LHCN-M2 (cell line): ENCODE results near the gene SMIM43. TPM values are rescaled to one million over a fixed set of nuclear protein-coding genes. Genes with fewer than 3 reads are reported as not detected.

ENCODE experiments used
- DNase-seq: peaks from one replicate; pipeline ENCODE4 v3.0.0-alpha.2; 2012; ENCODE audit warnings: low read depth
- polyA plus RNA-seq: library from polyadenylated mRNA; unstranded; fragments of >200 nt; gene quantifications from one replicate; pipeline ENCODE4 v1.2.1, GENCODE V29; 2012; ENCODE audit warnings: missing spikeins
- total RNA-seq: library from RNA; depleted of rRNA; stranded (reverse); fragments of >200 nt; gene quantifications from 2 replicates; pipeline ENCODE4 v1.2.3, GENCODE V29; 2014; rRNA removed

SMIM43 gene
- 3.3 and 5.8 TPM in 2 replicates for total RNA-seq
- 1.7 TPM for polyA plus RNA-seq

DNA sequence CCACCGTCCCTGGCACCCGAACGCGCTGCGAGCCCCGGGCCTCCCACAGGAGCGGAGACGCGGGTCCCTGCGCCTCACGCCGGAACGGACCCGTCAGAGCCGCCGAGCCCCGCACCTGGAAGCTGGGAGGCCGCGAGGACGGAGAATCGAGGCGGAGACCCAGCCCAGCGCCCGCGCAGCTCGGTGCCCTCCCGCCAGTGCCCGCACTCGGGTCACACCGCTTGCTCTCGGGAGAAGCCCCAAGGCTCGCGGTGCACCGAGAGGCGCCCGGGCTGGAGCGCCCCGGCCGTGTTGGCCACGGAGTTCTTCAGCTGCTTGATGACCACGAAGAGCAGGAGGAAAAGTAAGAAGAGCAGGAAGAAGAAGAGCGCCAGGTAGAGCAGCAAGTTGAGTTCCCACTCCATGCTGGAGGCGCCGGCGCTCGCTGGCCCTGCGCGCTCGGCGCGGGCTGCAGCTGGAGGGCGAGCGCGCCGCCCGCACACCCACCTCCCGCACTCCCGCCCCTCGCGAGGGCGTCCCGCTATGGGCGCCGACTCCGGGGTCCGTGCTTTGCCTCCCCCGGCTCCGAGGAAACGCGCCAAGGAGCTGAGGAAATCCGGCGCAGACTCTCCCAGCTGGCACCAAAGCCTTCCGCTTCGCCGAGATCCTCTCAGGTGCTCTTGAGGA lies at the start of gene SMIM43:
Gene SMIM43 (minus strand): TSS at position 463 of the 666 bp plus-strand sequence. CDS start 59 bp downstream, at position 404.
- no peak for DNase-seq

DNA sequence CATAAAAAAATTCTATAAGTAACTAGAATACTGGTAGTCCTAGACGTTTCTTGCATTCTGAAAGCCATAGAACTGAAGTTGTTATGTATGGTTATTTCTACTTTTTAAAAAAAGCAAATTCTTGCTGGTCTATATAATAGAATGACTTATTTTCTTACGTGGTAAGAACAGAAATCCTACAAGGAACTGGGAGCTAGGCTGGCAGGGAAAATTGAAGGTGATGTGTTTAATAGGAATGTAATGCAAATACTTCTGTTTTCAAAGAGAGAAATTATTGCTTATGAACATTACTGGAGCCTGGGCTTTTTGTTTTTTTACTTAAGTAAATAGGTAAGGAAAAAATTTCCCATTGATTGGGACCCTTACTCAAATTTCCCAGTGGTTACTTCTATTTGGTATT lies 49.8 kb upstream of the SMIM43 start:
- DNase-seq, result no peak

DNA sequence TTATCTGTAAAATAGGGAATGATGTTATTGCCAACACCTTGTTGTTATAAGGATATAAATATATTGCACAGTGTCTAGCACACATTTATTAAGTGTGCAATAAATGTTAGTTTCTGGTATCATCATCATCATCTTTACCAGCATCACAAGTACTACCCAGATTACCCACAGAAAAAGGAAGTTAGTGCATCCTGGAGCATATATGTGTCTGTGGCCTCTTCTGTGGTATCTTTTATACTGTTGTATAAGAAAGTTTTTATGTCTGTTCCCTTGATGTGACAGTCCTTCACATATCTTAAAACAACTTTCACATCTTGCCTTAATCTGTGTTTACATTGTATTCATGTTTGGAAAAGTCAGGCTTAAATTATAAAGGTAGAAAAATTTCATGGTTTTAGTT lies 46.2 kb upstream of the SMIM43 start:
- DNase-seq, result no peak

DNA sequence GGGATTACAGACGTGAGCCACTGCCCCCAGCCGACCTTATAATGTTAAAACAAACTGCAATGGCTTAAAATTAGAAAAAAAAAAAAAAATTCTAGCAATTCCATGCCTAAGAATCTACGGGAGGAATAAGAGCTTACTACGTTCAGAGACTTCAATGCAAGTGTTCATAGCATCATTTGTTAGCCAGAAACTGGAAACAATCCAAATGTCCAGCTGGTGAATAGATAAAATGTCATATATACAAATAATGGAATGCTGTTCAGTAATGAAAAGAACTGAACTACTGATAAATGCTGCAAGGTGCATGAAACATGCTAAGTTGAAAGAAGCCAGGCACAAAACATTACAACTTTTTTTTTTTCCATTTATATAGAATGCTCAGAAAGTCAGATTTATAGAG lies 41.4 kb upstream of the SMIM43 start:
- no peak for DNase-seq

DNA sequence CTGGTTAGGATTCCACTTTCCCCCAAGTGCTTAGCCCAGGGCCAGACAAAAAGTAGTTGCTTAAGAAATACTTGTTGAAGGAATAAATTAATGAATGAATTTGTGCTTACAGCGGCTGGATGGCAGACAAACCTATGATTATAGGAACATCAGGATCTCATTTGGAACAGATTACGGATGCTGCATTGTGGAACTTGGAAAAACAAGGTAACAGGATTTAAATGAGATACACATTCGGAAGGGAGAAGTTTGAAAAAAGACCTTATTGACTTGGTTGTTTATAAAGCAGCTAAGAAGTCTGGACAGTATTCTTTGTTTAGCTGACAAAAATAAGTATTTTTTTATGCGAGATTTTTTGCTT lies 36.7 kb upstream of the SMIM43 start:
- no peak for DNase-seq

DNA sequence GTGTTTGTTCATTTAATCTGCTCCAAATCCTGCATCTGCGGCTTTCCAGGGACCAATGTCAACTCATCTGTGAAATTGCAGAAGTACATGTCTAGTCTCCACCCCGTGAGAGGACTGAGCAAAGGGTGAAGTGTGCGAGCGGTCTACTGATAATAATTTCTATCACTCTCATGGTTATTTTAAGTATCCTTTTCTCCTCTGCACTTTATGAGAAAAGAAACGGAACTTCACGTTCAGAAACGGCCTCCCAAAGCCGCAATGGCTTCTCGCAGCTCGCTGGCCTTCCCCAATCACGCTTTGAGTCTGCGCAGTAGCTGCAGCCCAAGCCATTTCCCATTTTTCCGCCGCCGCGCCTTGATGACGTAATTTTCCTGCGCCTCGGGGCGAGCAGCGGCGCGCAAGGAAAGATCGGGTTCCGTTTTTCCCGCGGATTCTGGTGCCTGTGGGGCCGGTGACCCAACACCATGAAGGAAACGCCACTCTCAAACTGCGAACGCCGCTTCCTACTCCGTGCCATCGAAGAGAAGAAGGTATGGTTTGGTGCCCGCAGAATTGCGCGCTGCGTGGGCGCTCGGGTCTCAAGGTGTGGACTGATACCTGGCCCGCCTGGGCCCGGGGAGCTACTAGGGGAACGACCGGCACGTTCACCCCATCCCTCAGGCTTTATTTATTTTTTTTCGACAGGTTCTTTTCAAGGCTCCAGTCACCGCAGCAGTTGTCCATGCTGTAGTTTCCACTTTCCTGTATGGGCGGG lies 36.2 kb upstream of the SMIM43 start, which contains the start of gene EXOSC9:
Gene EXOSC9 (plus strand): TSS at position 363 of the 754 bp plus-strand sequence. CDS start 102 bp downstream, at position 465.
- peak; percentile 95 for DNase-seq

DNA sequence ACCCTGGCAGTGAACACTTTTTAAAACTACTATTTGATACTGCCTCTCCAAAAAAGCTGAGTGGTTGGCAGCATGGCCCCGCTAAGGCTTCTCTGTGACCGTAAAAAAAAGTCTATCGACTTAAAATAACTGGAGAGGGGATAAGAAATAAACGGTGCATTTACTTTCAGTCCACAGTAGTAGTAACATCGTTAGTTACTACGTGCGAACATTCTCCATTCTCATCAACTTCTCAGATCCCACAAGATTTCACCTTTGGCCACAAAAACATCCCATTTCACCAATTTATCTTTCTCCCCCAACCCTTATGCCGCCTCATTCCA lies 35.6 kb upstream of the SMIM43 start:
- no peak for DNase-seq

DNA sequence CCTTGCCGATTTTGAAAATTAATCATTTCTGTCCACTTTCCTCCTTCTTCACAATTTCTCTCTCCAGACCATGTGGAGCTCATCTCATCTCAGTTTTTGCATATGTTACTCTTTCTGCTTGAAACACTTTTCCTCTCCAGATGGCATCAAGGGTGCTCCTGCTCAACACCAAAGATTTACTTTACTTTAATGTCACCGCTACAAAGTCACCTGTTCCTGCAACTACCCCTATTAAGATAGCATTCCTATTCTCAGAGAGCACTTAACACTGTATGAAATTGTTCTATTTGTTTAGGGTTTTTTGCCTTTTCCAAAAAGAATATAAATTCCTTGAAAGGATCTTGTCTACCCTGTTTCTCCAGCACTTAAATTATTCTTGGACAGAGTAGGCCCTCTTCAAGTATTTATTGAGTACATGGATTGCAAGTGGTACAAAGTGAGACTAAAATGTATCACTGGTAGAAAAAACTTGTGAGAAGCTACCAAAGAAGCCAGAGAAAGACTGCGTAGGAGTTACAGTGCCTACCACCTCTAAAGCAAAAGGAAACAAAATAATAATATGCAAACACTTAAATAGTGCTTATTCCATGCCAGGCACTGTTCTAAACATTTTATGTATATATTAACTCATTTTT lies 35.0 kb upstream of the SMIM43 start:
- no peak for DNase-seq

DNA sequence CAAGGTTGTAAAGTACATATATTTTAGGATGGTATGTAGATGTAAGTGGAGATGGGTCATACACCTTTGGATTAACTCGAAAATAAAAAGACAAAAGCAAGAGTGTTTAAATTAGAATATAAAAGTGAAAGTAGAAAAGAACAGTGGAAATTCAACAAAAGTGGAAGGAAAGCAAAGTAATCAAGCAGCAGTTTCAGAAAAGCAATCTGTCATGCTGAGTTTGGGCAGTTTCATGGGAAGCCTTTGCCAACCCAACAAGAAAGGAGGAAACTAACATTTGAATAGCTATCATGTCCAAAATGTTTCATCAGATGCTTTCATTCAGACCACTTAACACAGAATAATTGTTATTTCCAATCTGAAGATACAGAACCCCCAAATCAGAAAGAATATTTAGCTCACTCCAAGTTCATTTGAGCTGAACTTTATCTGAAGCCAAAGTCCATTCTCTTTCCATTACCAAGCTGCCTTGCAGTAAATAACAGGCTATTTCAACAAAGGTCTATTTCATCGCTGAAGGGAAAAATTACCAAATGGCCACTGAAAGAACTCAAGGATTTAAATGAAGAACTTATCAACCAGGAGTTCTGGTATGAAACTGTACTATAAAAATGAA lies 34.4 kb upstream of the SMIM43 start:
- no peak for DNase-seq

DNA sequence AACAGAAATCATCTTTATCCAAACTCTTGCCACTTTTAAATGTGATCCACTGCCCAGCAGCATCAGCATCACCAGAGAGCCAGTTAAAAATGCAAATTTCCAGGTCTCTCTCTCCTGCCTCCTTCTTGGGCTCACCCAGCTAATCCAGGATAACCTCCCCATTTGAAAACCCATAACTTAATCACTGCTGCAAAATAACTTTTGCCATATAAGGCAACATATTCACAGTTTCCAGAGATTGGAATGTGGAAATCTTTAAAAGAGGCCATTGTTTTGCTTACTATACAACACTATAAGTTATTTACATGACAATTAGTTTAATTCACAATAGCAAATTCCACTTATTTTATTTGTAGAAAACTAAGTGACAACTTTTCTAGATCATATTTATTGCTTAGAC lies 31.3 kb upstream of the SMIM43 start:
- no peak for DNase-seq

DNA sequence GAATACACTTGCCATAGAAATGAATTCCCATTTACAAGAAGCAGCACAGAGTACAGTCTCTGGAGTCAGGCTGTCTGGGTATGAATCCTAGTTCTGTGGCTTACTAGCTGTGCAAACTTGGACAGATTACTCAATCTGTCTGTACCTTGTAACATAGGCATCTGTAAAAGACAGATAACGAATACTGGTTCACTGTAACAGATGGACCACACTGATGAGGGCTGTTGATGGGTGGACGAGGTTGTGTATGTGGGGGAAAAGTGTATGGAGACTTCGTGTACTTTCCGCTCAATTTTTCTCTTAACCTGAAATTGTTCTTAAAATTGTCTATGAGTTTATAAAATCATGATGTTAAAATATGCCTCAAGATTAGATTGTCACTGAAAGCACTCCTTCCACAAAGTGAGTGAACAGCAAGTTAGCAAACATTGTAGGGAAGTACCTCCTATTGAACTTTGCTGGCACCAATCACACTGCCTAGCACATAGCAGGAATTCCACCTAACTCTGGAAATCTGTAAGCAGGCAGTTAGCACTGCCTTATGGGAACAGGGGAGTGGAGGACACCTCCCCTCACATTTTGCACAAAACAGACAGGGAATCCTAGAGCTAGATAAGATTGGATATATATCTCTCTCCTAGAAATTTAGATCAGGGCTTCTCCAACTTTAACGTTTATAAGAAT lies 29.7 kb upstream of the SMIM43 start:
- no peak for DNase-seq

DNA sequence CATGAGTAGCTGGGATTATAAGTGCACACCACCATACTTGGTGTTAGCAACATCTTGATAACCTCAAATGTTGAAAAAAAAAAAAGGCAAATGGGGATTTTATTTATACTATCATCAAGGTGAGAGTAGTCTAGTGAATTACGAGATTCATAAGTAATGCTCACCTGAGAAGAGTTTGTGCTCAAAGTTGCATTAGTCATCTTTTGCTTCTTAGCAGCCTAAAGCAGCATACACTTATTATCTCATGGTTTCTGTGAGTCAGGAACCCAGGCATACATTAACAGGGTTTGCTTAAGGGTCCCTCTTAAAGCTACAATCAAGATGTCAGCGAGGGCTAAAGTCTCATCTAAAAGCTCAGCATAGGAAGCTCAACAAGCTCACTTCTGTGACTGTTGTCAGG lies 28.0 kb upstream of the SMIM43 start:
- no peak for DNase-seq

DNA sequence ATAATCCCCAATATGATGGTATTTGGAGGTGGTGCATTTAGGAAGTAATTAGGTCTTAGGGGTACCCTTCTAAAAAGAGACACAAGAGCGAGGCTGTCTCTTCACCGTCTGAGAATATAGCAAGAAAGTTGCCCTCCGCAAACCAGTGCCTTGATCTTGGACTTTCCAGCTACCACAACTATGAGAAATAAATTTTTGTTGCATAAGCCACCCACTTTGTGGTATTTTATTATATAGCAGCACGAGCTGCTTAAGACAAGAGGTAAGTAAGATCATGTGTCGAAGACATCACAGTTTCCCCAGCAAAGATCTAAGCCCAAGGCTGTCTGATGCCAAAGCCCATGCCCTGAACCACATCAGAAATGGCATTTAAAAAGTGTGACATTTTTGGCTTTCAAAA lies 26.5 kb upstream of the SMIM43 start:
- peak; percentile 89 for DNase-seq

DNA sequence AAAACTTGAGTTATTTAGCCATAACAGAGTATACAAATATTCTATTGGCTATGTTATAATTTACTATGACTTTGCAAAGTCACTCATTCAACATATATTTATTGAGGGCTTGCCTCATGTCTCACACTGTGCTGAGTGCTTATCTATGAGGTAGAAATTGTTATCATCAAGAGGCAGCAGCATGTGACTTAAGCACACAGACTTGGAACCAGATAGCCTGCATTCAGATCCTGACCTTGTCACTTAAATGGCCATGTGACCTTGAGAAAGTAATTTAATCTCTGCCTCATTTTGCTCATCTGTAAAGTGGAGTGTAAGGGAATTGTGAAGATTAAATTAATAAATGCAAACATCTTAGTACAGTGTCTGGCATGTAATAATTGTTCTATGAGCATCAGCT lies 26.0 kb upstream of the SMIM43 start:
- no peak for DNase-seq

DNA sequence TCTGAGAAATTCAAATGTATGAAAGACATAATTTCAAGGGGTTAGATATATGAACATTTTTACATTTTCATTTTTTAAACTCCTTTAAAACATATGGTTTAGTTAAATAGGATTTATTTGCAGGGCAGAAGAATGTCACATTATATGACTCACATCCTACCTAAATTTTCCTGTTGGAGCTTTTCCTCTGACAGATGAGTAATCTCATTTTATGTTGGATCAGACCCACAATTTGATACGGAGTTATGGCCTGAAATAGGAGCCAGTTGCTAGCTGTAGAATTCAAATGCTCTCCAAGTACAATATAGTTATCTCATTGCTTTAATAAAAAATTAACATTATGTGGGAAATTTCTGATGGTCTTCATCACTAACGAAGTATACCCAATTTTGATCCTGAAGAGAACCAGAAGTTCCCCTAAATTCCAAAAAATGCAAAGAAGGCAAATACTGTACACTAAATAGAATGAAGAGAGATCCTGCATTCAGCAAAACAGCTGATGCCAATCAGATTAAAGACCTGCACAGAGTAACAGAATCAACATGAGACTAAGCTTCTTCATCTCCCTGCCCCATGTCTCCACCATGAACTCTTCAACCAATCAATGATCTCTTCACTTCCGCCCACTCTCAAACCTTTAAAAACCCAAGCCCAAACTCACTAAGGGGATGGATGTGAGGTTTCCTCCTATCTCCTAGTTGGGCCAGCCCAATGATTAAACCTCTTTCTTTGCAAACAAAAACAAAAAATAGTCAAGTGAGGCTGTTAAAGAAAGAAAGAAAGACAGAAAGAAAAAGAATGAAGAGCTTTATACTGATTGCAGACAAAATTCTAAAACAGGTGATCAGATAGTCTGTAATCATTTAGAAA lies 25.2 kb upstream of the SMIM43 start:
- DNase-seq, result peak; percentile 82

DNA sequence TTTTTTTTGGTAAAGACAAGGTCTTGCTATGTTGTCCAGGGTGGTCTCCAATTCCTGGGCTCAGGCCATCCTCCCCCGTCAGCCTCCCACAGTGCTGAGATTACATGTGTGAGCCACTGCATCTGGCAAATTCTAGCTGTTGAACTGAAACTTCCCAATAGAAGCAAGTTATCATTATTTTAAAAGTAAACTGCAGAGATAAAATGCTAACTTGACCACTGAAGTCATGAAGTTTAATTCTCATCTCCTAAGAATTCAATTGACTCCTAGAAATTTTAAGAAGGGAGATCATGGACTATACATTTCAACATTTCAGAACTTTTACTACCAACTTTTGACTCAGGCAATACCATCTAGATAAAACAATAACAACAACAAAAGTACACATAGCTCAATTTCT lies 24.5 kb upstream of the SMIM43 start:
- no peak for DNase-seq

DNA sequence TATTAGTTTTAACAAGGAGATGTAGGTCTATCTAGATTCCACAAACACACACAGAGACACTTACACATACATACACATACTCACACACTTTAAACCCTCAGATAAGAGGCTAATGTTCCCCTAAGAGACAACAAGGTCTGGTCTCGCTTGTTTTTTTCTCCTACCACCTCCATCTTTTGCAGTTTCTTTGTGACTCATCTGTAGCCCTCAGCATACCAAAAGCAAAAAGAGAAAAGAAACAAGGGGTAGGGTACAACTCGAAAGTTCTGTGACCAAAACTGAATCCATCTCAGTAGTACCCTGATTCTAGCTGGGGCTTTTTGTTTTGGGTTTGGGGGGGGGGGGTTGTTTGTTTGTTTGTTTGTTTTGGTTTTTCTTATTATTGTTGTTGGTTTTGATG lies 23.9 kb upstream of the SMIM43 start:
- DNase-seq, result no peak

DNA sequence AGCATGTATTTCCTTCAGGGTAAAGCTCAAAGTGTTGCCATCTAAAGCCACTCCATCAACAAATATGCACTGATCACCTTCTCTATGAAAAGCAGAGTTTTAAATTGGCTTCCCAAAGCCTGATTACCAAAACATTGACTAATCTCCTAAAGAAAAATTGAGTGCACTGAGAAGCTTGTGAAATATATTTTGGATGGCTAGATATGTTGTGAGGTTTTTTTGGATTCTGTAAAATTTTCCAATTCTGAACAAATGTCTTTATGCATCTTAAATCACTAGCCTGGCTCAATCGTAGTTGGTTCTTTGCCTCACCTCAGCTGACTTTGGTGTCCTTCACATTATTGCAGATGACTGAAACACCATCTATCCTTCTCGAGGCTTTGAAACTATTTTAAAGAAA lies 21.3 kb upstream of the SMIM43 start:
- no peak for DNase-seq

DNA sequence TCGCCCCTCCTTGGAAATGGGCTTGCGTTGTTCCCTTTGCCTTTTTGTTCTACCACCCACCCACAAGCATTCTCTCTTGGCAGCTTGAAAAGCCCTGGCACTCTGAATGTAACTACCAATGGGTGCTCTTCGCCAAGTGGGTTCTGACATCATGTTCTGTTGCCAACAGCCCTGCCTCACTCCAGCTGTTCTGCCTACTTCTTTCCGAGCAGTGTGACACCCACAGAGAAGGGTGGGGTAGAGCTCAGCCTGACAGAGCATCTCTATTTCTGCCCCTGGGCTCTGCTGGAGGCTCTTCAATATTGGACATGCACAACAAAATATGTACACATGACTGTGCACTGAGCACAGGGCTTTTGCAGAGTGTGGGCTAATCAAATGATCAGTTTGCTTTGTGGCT lies 20.5 kb upstream of the SMIM43 start:
- DNase-seq, result peak; percentile 92

DNA sequence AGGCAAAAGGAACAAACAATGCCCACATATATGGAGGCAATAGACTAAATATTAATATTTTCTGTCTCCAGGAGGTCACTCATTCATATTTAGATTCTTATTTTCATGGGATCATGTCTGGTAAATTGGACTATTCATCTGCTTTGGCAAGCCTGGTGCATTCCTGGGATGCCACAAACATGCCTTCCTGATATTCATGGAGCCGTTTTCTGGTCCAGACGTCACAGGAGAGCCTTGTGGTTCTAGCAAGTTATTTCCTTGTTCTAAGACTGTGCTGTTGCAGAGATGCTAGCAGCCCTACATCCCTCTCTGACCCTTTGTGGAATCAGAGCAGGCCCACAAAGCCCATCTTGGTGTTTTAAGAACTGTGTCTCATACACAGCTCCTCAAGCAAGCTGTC lies 20.0 kb upstream of the SMIM43 start:
- peak; percentile 98 for DNase-seq

DNA sequence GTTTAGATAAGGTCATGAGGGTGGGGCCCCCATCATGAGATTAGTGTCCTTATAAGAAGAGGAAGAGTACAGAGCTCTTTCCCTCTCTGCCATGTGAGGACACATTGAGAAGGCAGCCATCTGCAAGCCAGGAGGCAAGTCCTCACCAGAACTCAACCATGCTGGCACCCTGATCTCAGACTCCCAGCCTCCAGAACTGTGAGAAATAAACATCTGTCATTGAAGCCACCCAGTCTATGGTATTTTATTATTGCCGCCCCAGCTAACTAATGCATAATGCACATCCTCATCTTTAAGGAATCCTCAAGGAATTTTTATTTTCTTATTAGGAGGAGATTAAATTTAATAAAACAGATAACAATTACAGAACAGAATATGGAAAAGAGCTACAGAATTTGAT lies 19.4 kb upstream of the SMIM43 start:
- no peak for DNase-seq
